T47D (cell line): Measurements from ENCODE around the gene RNF223.

Experiments used
- DNase-seq, 2 experiments: peaks; one replicate each; pipeline versions ENCODE4 v3.0.0 to v3.0.0-alpha.2; 2011 to 2012; ENCODE audit warnings: low read depth in 1 of 2, low spot score in 1 of 2
- JUND ChIP-seq: IDR thresholded peaks from 2 replicates; pipeline ENCODE4 v1.6.1; 2012; ENCODE audit warnings: low read depth
- in situ Hi-C: cut with HindIII; loops from 2 replicates; pipeline ENCODE4 v1.10.0; 2016; ENCODE audit warnings: low sequenced_read_pairs, low pct_unique_long_range_greater_than_20kb

RNF223 gene

GRCh38 chr1:1043921-1044320, 30.2 kb downstream of the RNF223 start:
- TF ChIP-seq JUND, result no peak
- in situ Hi-C loops, result no loop called here
- DNase-seq, result no peak

GRCh38 chr1:1043411-1043810, 30.7 kb downstream of the RNF223 start:
- TF ChIP-seq JUND, result no peak
- DNase-seq, result no peak
- in situ Hi-C loops, result no loop called here

GRCh38 chr1:1042835-1043234, 31.3 kb downstream of the RNF223 start:
- in situ Hi-C loops, result no loop called here
- DNase-seq, result no peak
- TF ChIP-seq JUND, result no peak

DNA sequence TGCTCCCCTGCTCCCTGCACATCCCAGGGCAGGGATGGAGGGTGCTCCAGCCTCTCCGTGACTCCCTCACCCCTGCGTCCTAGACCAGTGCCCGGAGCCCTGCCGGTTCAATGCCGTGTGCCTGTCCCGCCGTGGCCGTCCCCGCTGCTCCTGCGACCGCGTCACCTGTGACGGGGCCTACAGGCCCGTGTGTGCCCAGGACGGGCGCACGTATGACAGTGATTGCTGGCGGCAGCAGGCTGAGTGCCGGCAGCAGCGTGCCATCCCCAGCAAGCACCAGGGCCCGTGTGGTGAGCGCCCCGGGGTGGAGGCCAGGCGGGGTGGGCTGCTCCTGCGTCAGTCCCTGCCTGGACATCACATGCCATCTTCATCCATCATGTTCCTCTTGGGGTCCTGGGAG, 32.2 kb downstream of the RNF223 start:
- no peak for DNase-seq
- in situ Hi-C loops, result no loop called here
- TF ChIP-seq JUND, result no peak

GRCh38 chr1:1041092-1041523, 33.0 kb downstream of the RNF223 start:
- in situ Hi-C loops, result no loop called here
- no peak for DNase-seq
- no peak for TF ChIP-seq JUND

GRCh38 chr1:1040004-1040991, 33.8 kb downstream of the RNF223 start:
- DNase-seq, result peak; percentile 91 to 95
- no peak for TF ChIP-seq JUND
- in situ Hi-C loops, result no loop called here

- in situ Hi-C loops, result no loop called here
- DNase-seq, result no peak
These were observed 34.8 kb downstream of the RNF223 start for GRCh38 chr1:1039145-1039910.

GRCh38 chr1:1038694-1039093, 35.4 kb downstream of the RNF223 start:
- no peak for DNase-seq

More at GRCh38 chr1:1039145-1039910, 34.8 kb downstream of the RNF223 start:
- no peak for TF ChIP-seq JUND

GRCh38 chr1:1037366-1038327, 36.5 kb downstream of the RNF223 start:
- in situ Hi-C loops, result no loop called here
- DNase-seq, result no peak
- no peak for TF ChIP-seq JUND

More at GRCh38 chr1:1038694-1039093, 35.4 kb downstream of the RNF223 start:
- in situ Hi-C loops, result no loop called here
- no peak for TF ChIP-seq JUND

- no peak for DNase-seq
- in situ Hi-C loops, result no loop called here
- no peak for TF ChIP-seq JUND
These were observed 38.7 kb downstream of the RNF223 start for GRCh38 chr1:1035291-1035943.

- TF ChIP-seq JUND, result no peak
- in situ Hi-C loops, result no loop called here
- no peak for DNase-seq
These were observed 39.7 kb downstream of the RNF223 start for GRCh38 chr1:1034439-1034781.

DNA sequence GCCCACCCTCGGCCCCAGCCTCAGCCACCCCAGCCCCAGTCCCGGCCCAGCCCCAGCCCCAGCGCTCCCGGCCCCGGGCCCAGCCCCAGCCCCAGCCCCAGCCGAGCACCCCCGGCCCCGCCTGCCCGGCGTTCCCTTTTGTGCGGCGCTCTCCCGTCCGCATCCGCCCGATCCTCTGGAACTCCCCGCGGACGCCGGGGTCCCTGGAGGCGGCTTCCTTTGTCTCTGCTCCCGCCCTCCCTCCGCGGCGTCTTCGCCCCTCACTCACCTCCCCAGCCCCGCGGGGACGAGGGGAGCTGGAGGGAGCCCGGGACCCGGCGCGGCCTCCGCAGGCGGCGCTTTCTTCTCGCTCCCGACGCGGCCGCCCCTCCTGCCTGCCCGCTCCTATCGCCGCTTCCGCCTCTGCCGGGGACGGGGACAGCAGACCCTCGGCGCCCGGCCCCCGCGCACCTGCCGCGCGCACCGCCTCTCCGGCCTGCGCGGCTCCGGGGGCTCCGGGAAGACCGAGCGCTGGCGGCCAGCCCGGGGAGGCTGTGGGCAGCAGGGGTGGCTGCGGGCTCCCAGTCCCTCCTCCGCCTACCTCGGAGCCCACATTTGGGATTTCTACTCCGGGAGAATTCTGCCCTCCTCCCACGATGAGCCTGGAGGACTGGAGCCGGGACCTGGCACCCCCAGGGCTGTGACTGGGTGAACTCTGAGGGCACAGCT, 40.2 kb downstream of the RNF223 start:
- TF ChIP-seq JUND, result no peak

More for the DNA sequence above, 40.2 kb downstream of the RNF223 start:
- DNase-seq, result no peak
- in situ Hi-C loops, result no loop called here
